Measurements from ENCODE around the gene STRIT1.
A peak's percentile ranks its signal among the peaks of the same experiment; 100 is the strongest.
"Not testable (repeated sequence)": the region's sequence is repeated elsewhere in the genome, so short reads cannot be mapped to it uniquely, and the experiment has no call there.

The STRIT1 gene

GRCh38 chr3:155312781-155313180 lies 19.3 kb upstream of the STRIT1 start:
- no peak for DNase-seq

GRCh38 chr3:155309581-155309980 lies 16.1 kb upstream of the STRIT1 start:
- no peak for DNase-seq

GRCh38 chr3:155308831-155309230 lies 15.3 kb upstream of the STRIT1 start:
- DNase-seq = no peak

- no peak for DNase-seq
These were observed 13.7 kb upstream of the STRIT1 start for GRCh38 chr3:155307183-155307582.

GRCh38 chr3:155304394-155304793 lies 10.9 kb upstream of the STRIT1 start:
- no peak for DNase-seq

GRCh38 chr3:155303540-155304097 lies 10.1 kb upstream of the STRIT1 start:
- no peak for DNase-seq

GRCh38 chr3:155302891-155303290 lies 9.4 kb upstream of the STRIT1 start:
- no peak for DNase-seq

GRCh38 chr3:155302481-155302880 lies 9.0 kb upstream of the STRIT1 start:
- DNase-seq = no peak

- no peak for DNase-seq
These were observed 3.6 kb upstream of the STRIT1 start for GRCh38 chr3:155297100-155297499.

- no peak for DNase-seq
These were observed 2.9 kb upstream of the STRIT1 start for GRCh38 chr3:155296413-155296812.

- no peak for DNase-seq
These were observed 790 bp downstream of the STRIT1 start for GRCh38 chr3:155292693-155293092.

- no peak for DNase-seq
These were observed 1.4 kb downstream of the STRIT1 start for GRCh38 chr3:155292133-155292532.

- DNase-seq = no peak
These were observed 6.7 kb downstream of the STRIT1 start for GRCh38 chr3:155286736-155287135.

- no peak for DNase-seq
These were observed 7.5 kb downstream of the STRIT1 start for GRCh38 chr3:155285936-155286335.

GRCh38 chr3:155283092-155284056 lies 10.1 kb downstream of the STRIT1 start:
- no peak for DNase-seq

- peak; percentile 81 for DNase-seq
These were observed 10.9 kb downstream of the STRIT1 start for GRCh38 chr3:155282385-155283091.

GRCh38 chr3:155281912-155282311 lies 11.6 kb downstream of the STRIT1 start:
- no peak for DNase-seq

GRCh38 chr3:155276089-155276488 lies 17.4 kb downstream of the STRIT1 start:
- DNase-seq = not testable (repeated sequence)

GRCh38 chr3:155275159-155275754 lies 18.2 kb downstream of the STRIT1 start:
- DNase-seq = not testable (repeated sequence)

GRCh38 chr3:155274435-155274834 lies 19.0 kb downstream of the STRIT1 start:
- DNase-seq = not testable (repeated sequence)

GRCh38 chr3:155271343-155271613 lies 22.2 kb downstream of the STRIT1 start:
- no peak for DNase-seq

- no peak for DNase-seq
These were observed 22.8 kb downstream of the STRIT1 start for GRCh38 chr3:155270485-155271342.

GRCh38 chr3:155270063-155270462 lies 23.4 kb downstream of the STRIT1 start:
- no peak for DNase-seq

All from hematopoietic multipotent progenitor cell treated with erythropoietin and hydrocortisone succinate and interleukin-3 and kit ligand, for 4 days (in vitro differentiated cells).